Measurements from ENCODE around the gene ASIC2.

ASIC2 gene

GRCh38 chr17:33167736-33168135 is 125.4 kb downstream of the ASIC2 start:
- no peak for DNase-seq (ENCODE audit: low read depth)
- H3K4me3 ChIP-seq (ENCODE audit: control insufficient read depth, low read depth, low read length): no peak overlapping the region
- no peak for TF ChIP-seq CTCF (IDR thresholded peaks at IDR 0.05; ENCODE audit: control insufficient read depth, insufficient read depth, low read depth, low read length, missing control alignments)

DNA sequence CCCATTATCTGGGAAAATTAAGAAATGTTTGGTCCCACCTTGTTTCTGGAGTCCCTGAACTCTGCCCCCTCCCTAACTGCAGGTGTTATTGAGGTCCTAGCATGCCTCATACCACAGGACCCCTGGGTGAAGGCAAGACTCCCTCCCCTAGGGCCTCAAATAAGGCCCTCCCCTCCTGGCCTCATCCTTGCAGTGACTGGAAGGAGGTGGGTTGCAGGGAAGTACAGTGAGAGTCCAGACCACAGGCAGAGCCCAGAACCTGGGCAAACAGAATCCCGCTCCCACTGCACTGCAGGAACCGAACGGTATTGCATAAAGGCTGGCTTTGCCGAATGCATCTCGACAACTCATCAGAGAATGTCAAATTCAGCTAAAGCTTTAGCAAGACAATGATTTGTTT is 126.6 kb downstream of the ASIC2 start:
- no peak for DNase-seq (ENCODE audit: low read depth)
- TF ChIP-seq CTCF (IDR thresholded peaks at IDR 0.05; ENCODE audit: control insufficient read depth, insufficient read depth, low read depth, low read length, missing control alignments): no peak
- no peak overlapping the region for H3K4me3 ChIP-seq (ENCODE audit: control insufficient read depth, low read depth, low read length)

- no peak overlapping the region for H3K4me3 ChIP-seq (ENCODE audit: control insufficient read depth, low read depth, low read length)
- DNase-seq (ENCODE audit: low read depth): no peak
- no peak for TF ChIP-seq CTCF (IDR thresholded peaks at IDR 0.05; ENCODE audit: control insufficient read depth, insufficient read depth, low read depth, low read length, missing control alignments)
Measured at GRCh38 chr17:33164169-33164881, 128.8 kb downstream of the ASIC2 start.

DNA sequence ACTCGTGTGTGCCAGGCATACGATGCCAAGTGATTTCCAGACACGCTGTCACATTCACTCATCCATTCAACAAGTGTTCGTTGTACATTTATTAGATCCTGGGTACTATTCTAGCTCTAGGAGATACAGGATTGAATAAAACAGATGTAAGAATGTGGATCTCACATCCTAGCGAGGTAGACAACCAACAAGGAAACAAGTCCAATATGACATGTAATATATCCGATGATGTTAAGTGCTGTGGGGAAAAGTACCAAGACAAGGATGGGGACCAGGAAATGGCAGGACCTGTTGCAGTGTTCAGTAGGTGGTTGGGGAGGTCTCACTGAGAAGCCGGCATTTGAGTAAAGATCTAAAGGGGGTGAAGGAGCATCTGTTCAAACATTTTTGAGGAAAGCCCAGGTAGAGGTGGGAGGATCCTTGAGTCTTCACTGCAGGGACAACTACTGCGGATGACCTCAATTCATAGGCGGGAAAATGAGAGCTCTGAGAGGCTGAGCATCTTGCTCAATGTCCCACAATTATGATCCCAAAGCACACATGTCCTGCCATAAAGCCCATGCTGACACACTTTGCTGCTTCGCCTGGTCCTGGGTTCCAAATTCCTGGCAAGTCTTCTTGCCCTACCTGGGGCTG is 129.4 kb downstream of the ASIC2 start:
- TF ChIP-seq CTCF (IDR thresholded peaks at IDR 0.05; ENCODE audit: control insufficient read depth, insufficient read depth, low read depth, low read length, missing control alignments): no peak
- H3K4me3 ChIP-seq (ENCODE audit: control insufficient read depth, low read depth, low read length): no peak overlapping the region
- DNase-seq (ENCODE audit: low read depth): no peak

DNA sequence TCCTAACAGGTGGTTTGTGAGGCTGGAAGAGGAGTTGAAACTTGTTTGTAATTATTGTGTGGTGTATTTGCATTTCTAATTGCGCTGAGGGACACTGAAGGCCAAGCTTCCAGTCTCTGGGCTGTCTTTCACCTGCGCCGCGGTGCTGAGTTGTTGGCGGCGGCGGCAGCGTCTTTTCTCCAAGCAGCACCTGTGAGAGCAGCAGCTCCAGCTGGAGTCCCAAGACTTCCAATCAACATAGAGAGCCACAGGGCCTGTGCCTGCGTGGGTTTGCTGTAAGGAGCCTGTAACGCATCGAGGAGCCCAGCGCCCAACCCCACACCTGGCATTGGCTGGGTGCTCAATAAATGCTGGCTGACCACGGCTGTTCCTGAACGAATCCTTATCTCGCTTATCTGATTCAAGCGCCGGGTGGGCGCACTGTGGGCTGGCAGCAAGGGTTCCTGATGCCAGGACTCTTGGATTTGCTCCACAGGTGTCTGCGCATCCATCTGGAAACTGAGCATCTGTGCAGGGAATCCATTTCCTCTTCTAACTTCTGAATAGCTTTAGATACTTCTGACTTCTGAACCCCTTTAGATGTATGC is 138.1 kb downstream of the ASIC2 start:
- no peak overlapping the region for H3K4me3 ChIP-seq (ENCODE audit: control insufficient read depth, low read depth, low read length)
- DNase-seq (ENCODE audit: low read depth): no peak
- no peak for TF ChIP-seq CTCF (IDR thresholded peaks at IDR 0.05; ENCODE audit: control insufficient read depth, insufficient read depth, low read depth, low read length, missing control alignments)

DNA sequence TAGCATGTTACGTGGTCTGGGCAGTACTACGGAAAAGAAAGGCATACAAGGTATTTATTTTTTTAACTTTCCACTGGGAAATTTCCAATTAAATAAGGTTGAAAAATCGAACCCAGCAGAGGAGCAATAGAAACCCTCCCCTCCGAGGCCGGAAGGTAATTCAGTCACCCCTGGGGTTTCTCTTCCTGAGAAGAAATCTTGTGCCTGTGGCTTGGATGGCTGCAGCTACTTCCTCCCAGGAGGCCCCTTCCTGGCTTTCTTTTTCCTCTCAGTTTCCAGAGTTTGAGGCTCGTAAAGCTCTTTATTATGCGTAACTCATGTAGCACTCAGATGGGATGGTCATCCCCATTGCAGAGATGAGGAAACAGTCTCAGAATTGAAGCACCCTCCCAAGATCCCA is 140.3 kb downstream of the ASIC2 start:
- DNase-seq (ENCODE audit: low read depth): no peak
- TF ChIP-seq CTCF (IDR thresholded peaks at IDR 0.05; ENCODE audit: control insufficient read depth, insufficient read depth, low read depth, low read length, missing control alignments): no peak
- no peak overlapping the region for H3K4me3 ChIP-seq (ENCODE audit: control insufficient read depth, low read depth, low read length)
